ENCODE measurements around the gene FUT3.

The FUT3 gene

GRCh38 chr19:5822181-5822844 is 28.9 kb downstream of the FUT3 start:
- no peak for DNase-seq

- no peak for DNase-seq
Observed at GRCh38 chr19:5821521-5822180, 29.6 kb downstream of the FUT3 start.

- no peak for DNase-seq
Observed at GRCh38 chr19:5820785-5821184, 30.5 kb downstream of the FUT3 start.

GRCh38 chr19:5818594-5818993 is 32.7 kb downstream of the FUT3 start:
- DNase-seq: no peak

GRCh38 chr19:5817218-5817617 is 34.0 kb downstream of the FUT3 start:
- no peak for DNase-seq

- DNase-seq: no peak
Observed at GRCh38 chr19:5814852-5815246, 36.4 kb downstream of the FUT3 start.

GRCh38 chr19:5814123-5814851 is 37.0 kb downstream of the FUT3 start:
- DNase-seq: no peak

- DNase-seq: no peak
Observed at GRCh38 chr19:5811117-5811516, 40.1 kb downstream of the FUT3 start.

GRCh38 chr19:5809469-5809868 is 41.8 kb downstream of the FUT3 start:
- DNase-seq: no peak

GRCh38 chr19:5809053-5809452 is 42.2 kb downstream of the FUT3 start:
- DNase-seq: no peak

- no peak for DNase-seq
Observed at GRCh38 chr19:5808120-5808816, 43.0 kb downstream of the FUT3 start.

GRCh38 chr19:5806905-5807304 is 44.3 kb downstream of the FUT3 start:
- DNase-seq: no peak

GRCh38 chr19:5806133-5806489 is 45.1 kb downstream of the FUT3 start:
- no peak for DNase-seq

- DNase-seq: peak; percentile 48
Observed at GRCh38 chr19:5805462-5806132, 45.7 kb downstream of the FUT3 start.

- DNase-seq: no peak
Observed at GRCh38 chr19:5804516-5805461, 46.5 kb downstream of the FUT3 start, which contains the start of gene NRTN. Gene NRTN, plus strand, starts transcription at chr19:5805067. Its CDS starts 19,099 bp downstream, at chr19:5824166.

- peak; percentile 89 for DNase-seq
Observed at GRCh38 chr19:5803752-5804515, 47.3 kb downstream of the FUT3 start.

GRCh38 chr19:5803441-5803751 is 47.9 kb downstream of the FUT3 start:
- DNase-seq: no peak

- DNase-seq: peak; percentile 56
Observed at GRCh38 chr19:5801796-5802619, 49.2 kb downstream of the FUT3 start.

- no peak for DNase-seq
Observed at GRCh38 chr19:5800361-5801270, 50.6 kb downstream of the FUT3 start.
